HCT116 (cell line): Measurements from ENCODE around the gene NUP50. TPM values are rescaled to one million over a fixed set of nuclear protein-coding genes. Genes with fewer than 3 reads are reported as not detected.

Source experiments
- ATAC-seq: fragments of 200-7000 bp; cut with Tn5 transposase; 2 replicates; pipeline ENCODE4 v1.9.1; 2020; ENCODE audit warnings: mild to moderate bottlenecking, moderate library complexity
- BruUV-seq: library from RNA; stranded (reverse); fragments of 400-500 nt; replicated peaks from 2 replicates; lab custom pipeline; 2021; lab: Mats Ljungman, UMichigan
- CTCF ChIA-PET: fragments of 300-600 bp; sonication (Branson Sonifier 250); formaldehyde crosslinking; loops from one replicate; lab custom pipeline; 2021; ENCODE audit warnings: antibody characterized with exemption; lab: Charles Lee
- POLR2A ChIA-PET: fragments of 300-600, 350-600 bp; sonication (Branson Sonifier 250); formaldehyde crosslinking; loops from one replicate; lab custom pipeline; 2021; ENCODE audit warnings: antibody characterized with exemption; lab: Charles Lee
- RAD21 ChIA-PET, 2 experiments: fragments of 300-600 bp; sonication (Branson Sonifier 250); formaldehyde crosslinking; loops; one replicate each; lab custom pipeline; 2023; ENCODE audit warnings: low total read pairs in 2 of 2; ENCODE audit not compliant: uncharacterized antibody in 2 of 2, unreplicated experiment in 2 of 2, low non-redundant PET in 1 of 2; lab: Charles Lee
- DNase-seq: peaks from one replicate; pipeline ENCODE4 v3.0.0-alpha.2; 2010; ENCODE audit warnings: low read depth, low spot score
- H2AFZ ChIP-seq: fragments of 200-600 bp; shearing (Covaris generic), sonication (generic); 2 replicates; pipeline ENCODE4 v1.6.1; 2017; ENCODE audit warnings: low read depth, mixed run types, mixed read lengths, antibody characterized with exemption, low read length; ENCODE audit not compliant: poor library complexity, severe bottlenecking
- H3K27ac ChIP-seq: 2 replicates; pipeline ENCODE4 v1.5.1; 2012; ENCODE audit warnings: low read depth, low read length
- H3K27me3 ChIP-seq: fragments of 200-600 bp; sonication (generic); 2 replicates; pipeline ENCODE4 v1.6.1; 2016; ENCODE audit warnings: mixed run types, low read length, mixed read lengths; ENCODE audit not compliant: insufficient read depth
- H3K36me3 ChIP-seq, 2 experiments: fragments of 200-500 bp in 1 of 2; fragments of 200-600 bp in 1 of 2; sonication (Bioruptor generic) in 1 of 2; sonication (generic) in 1 of 2; 2 replicates each; pipeline versions ENCODE4 v1.5.1 to v1.6.1; 2014 to 2016; ENCODE audit warnings: low read length in 2 of 2, inconsistent platforms in 1 of 2, mixed read lengths in 1 of 2, mixed run types in 1 of 2; ENCODE audit not compliant: insufficient read depth in 2 of 2, control insufficient read depth in 1 of 2
- H3K4me1 ChIP-seq, 2 experiments: fragments of 200-600 bp in 1 of 2; sonication (generic) in 1 of 2; 2 replicates each; pipeline versions ENCODE4 v1.5.1 to v1.6.1; 2012 to 2017; ENCODE audit warnings: low read length in 2 of 2, inconsistent platforms in 1 of 2, mild to moderate bottlenecking in 1 of 2, mixed read lengths in 1 of 2, mixed run types in 1 of 2, moderate library complexity in 1 of 2; ENCODE audit not compliant: insufficient read depth in 2 of 2, control insufficient read depth in 1 of 2
- H3K4me2 ChIP-seq: fragments of 200-600 bp; sonication (generic); 2 replicates; pipeline ENCODE4 v1.6.1; 2017; ENCODE audit warnings: mixed run types, low read length, mixed read lengths
- H3K4me3 ChIP-seq, 2 experiments: fragments of 200-600 bp in 1 of 2; sonication (generic) in 1 of 2; replicated peaks in 1 of 2; 2 replicates each; pipeline ENCODE4 v1.5.1; 2011 to 2016; ENCODE audit warnings: low read length in 2 of 2, control low read depth in 1 of 2, low read depth in 1 of 2, mild to moderate bottlenecking in 1 of 2, mixed read lengths in 1 of 2, mixed run types in 1 of 2
- H3K79me2 ChIP-seq: fragments of 200-600 bp; sonication (generic); 2 replicates; pipeline ENCODE4 v1.6.1; 2017; ENCODE audit warnings: mild to moderate bottlenecking, mixed run types, low read length, moderate library complexity, mixed read lengths; ENCODE audit not compliant: insufficient read depth
- H3K9ac ChIP-seq: fragments of 200-600 bp; sonication (generic); 2 replicates; pipeline ENCODE4 v1.6.1; 2016; ENCODE audit warnings: low read length, mixed read lengths
- H3K9me2 ChIP-seq: fragments of 200-600 bp; sonication (generic), shearing (Covaris generic); 2 replicates; pipeline ENCODE4 v1.6.1; 2017; ENCODE audit warnings: mixed run types, mild to moderate bottlenecking, moderate library complexity; ENCODE audit not compliant: insufficient read depth
- H3K9me3 ChIP-seq, 2 experiments: fragments of 200-500 bp in 1 of 2; fragments of 200-600 bp in 1 of 2; sonication (Bioruptor generic) in 1 of 2; sonication (generic) in 1 of 2; 2 replicates each; pipeline ENCODE4 v1.6.1; 2014 to 2017; ENCODE audit warnings: low read length in 2 of 2, mixed read lengths in 2 of 2, inconsistent platforms in 1 of 2, low read depth in 1 of 2, mild to moderate bottlenecking in 1 of 2, mixed run types in 1 of 2, moderate library complexity in 1 of 2; ENCODE audit not compliant: control insufficient read depth in 1 of 2, insufficient read depth in 1 of 2
- H4K20me1 ChIP-seq: fragments of 200-600 bp; sonication (generic), shearing (Covaris generic); 2 replicates; pipeline ENCODE4 v1.6.1; 2017; ENCODE audit warnings: mixed run types, mild to moderate bottlenecking, moderate library complexity; ENCODE audit not compliant: insufficient read depth
- ATF3 ChIP-seq: IDR thresholded peaks from 2 replicates; pipeline ENCODE4 v1.6.1; 2012
- CBX3 ChIP-seq: IDR thresholded peaks from 2 replicates; pipeline ENCODE4 v1.6.1; 2012; ENCODE audit warnings: low read depth
- CEBPB ChIP-seq: IDR thresholded peaks from 2 replicates; pipeline ENCODE4 v1.6.1; 2012; ENCODE audit warnings: low read depth
- EZH2 ChIP-seq: fragments of 200-600 bp; sonication (generic); IDR thresholded peaks from 2 replicates; pipeline ENCODE4 v1.6.1; 2017; ENCODE audit warnings: antibody characterized with exemption, mixed run types
- EZH2phosphoT487 ChIP-seq: fragments of 200-600 bp; IDR thresholded peaks from 2 replicates; pipeline ENCODE4 v1.6.1; 2018; ENCODE audit warnings: antibody characterized with exemption, borderline replicate concordance
- JUND ChIP-seq: IDR thresholded peaks from 2 replicates; pipeline ENCODE4 v1.6.1; 2012
- POLR2A ChIP-seq: IDR thresholded peaks from 2 replicates; pipeline ENCODE4 v1.7.0; 2011; ENCODE audit warnings: borderline replicate concordance; ENCODE audit not compliant: insufficient read depth, insufficient read length; ENCODE audit errors: extremely low read depth
- SRF ChIP-seq: IDR thresholded peaks from 2 replicates; pipeline ENCODE4 v1.6.1; 2012; ENCODE audit warnings: low read depth
- TCF7L2 ChIP-seq: IDR thresholded peaks from 2 replicates; pipeline ENCODE4 v1.7.0; 2011; ENCODE audit warnings: borderline replicate concordance, inconsistent platforms; ENCODE audit not compliant: insufficient read depth, insufficient read length; ENCODE audit errors: extremely low read depth
- YY1 ChIP-seq: IDR thresholded peaks from 2 replicates; pipeline ENCODE4 v1.6.1; 2011; ENCODE audit warnings: low read length, low read depth, moderate library complexity, mild to moderate bottlenecking; ENCODE audit not compliant: insufficient replicate concordance; ENCODE audit errors: extremely low read depth
- ZBTB33 ChIP-seq: IDR thresholded peaks from 2 replicates; pipeline ENCODE4 v1.6.1; 2011; ENCODE audit warnings: mild to moderate bottlenecking, low read length, moderate library complexity; ENCODE audit not compliant: insufficient replicate concordance; ENCODE audit errors: extremely low read depth
- ZFX ChIP-seq: fragments of 450-650 bp; IDR thresholded peaks from 2 replicates; pipeline ENCODE4 v1.6.1; 2017
- intact Hi-C: fragments of 100-400 bp; cut with micrococcal nuclease; formaldehyde crosslinking; loops from 2 replicates; pipeline ENCODE4 v1.10.0; 2022
- total RNA-seq: library from RNA; stranded (reverse); gene quantifications from one replicate; pipeline ENCODE4 v1.2.1, GENCODE V29; 2021; ENCODE audit not compliant: unreplicated experiment
- TF ChIP-seq, protein P1 (sequence below), 3 experiments: fragments of 200-600 bp in 1 of 3; sonication (generic) in 1 of 3; IDR thresholded peaks in 2 of 3; conservative IDR thresholded peaks in 1 of 3; 2 replicates each; pipeline ENCODE4 v1.5.1; 2012 to 2017; ENCODE audit warnings: low read depth in 2 of 3, low read length in 2 of 3, antibody characterized with exemption in 1 of 3, borderline replicate concordance in 1 of 3, control low read depth in 1 of 3, mild to moderate bottlenecking in 1 of 3, mixed read lengths in 1 of 3, mixed run types in 1 of 3, moderate library complexity in 1 of 3; ENCODE audit not compliant: insufficient read depth in 1 of 3
- TF ChIP-seq, protein P2 (sequence below): IDR thresholded peaks from 2 replicates; pipeline ENCODE4 v1.6.1; 2012; ENCODE audit warnings: low read depth

The NUP50 gene
- total RNA-seq, 1 experiment from 2014 or later = 102 TPM

DNA sequence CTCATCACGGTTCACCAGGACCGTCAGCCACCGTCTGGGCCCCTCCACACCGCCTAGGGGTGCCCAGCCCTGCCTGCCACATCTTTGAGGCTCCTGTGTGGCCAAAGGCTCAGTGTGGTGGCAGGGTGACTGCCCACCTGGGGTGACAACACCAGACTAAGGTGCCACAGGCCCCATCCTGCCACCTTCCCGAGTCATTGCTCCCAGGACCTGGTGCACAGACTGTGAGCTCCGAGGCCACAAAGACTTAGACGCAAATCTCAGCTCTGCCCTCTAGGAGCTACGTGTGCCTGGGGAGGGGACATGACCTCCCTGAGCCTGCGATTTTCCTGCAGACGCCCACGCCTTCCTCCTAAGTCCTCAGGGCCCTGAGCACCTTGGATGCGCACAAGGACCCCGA lies 40.5 kb downstream of the NUP50 start (continued):
- TF ChIP-seq ZFX (no peak), JUND (no peak), EZH2phosphoT487 (no peak)
- TF ChIP-seq, protein P1, sequence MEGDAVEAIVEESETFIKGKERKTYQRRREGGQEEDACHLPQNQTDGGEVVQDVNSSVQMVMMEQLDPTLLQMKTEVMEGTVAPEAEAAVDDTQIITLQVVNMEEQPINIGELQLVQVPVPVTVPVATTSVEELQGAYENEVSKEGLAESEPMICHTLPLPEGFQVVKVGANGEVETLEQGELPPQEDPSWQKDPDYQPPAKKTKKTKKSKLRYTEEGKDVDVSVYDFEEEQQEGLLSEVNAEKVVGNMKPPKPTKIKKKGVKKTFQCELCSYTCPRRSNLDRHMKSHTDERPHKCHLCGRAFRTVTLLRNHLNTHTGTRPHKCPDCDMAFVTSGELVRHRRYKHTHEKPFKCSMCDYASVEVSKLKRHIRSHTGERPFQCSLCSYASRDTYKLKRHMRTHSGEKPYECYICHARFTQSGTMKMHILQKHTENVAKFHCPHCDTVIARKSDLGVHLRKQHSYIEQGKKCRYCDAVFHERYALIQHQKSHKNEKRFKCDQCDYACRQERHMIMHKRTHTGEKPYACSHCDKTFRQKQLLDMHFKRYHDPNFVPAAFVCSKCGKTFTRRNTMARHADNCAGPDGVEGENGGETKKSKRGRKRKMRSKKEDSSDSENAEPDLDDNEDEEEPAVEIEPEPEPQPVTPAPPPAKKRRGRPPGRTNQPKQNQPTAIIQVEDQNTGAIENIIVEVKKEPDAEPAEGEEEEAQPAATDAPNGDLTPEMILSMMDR (IDR thresholded peaks at IDR 0.05 in 2 of 3, conservative IDR thresholded peaks at IDR 0.05 in 1 of 3; ENCODE audit: borderline replicate concordance in 1 of 3, insufficient read depth in 1 of 3, low read depth in 2 of 3, low read length in 2 of 3) = no peak

- no peaks in the 10 kb centered on the region for H3K27me3 ChIP-seq
- ATAC-seq (no peak), DNase-seq (no peak)
- H3K79me2 ChIP-seq = no peaks in the 10 kb centered on the region
- no TSS peak for BruUV-seq
- H3K9me3 ChIP-seq = no peaks in the 10 kb centered on the region
- H3K9me2 ChIP-seq = no peaks in the 10 kb centered on the region
- intact Hi-C loops = no loop called here
- H3K36me3 ChIP-seq = peaks cover 0 to 3% of the 10 kb centered on the region in 2 experiments; a peak in 2 of 4 replicates
- H3K4me3 ChIP-seq = no peak overlapping the region
- ChIA-PET RAD21 (no interaction called here), POLR2A (no interaction called here), CTCF (no interaction called here)
- no peaks in the 10 kb centered on the region for H4K20me1 ChIP-seq
- H3K4me2 ChIP-seq = no peak overlapping the region
- no peak overlapping the region for H2AFZ ChIP-seq
- no peak overlapping the region for H3K9ac ChIP-seq
- no peaks in the 10 kb centered on the region for H3K4me1 ChIP-seq
- H3K27ac ChIP-seq = no peak overlapping the region
- TF ChIP-seq CEBPB (no peak), ZBTB33 (no peak), ZFX (no peak), CBX3 (no peak), ATF3 (no peak), TCF7L2 (no peak), YY1 (no peak), POLR2A (no peak), EZH2 (no peak), SRF (no peak)
- TF ChIP-seq, protein P1 (IDR thresholded peaks at IDR 0.05 in 2 of 3, conservative IDR thresholded peaks at IDR 0.05 in 1 of 3; ENCODE audit: borderline replicate concordance in 1 of 3, insufficient read depth in 1 of 3, low read depth in 2 of 3, low read length in 2 of 3) = no peak
- TF ChIP-seq, protein P2, sequence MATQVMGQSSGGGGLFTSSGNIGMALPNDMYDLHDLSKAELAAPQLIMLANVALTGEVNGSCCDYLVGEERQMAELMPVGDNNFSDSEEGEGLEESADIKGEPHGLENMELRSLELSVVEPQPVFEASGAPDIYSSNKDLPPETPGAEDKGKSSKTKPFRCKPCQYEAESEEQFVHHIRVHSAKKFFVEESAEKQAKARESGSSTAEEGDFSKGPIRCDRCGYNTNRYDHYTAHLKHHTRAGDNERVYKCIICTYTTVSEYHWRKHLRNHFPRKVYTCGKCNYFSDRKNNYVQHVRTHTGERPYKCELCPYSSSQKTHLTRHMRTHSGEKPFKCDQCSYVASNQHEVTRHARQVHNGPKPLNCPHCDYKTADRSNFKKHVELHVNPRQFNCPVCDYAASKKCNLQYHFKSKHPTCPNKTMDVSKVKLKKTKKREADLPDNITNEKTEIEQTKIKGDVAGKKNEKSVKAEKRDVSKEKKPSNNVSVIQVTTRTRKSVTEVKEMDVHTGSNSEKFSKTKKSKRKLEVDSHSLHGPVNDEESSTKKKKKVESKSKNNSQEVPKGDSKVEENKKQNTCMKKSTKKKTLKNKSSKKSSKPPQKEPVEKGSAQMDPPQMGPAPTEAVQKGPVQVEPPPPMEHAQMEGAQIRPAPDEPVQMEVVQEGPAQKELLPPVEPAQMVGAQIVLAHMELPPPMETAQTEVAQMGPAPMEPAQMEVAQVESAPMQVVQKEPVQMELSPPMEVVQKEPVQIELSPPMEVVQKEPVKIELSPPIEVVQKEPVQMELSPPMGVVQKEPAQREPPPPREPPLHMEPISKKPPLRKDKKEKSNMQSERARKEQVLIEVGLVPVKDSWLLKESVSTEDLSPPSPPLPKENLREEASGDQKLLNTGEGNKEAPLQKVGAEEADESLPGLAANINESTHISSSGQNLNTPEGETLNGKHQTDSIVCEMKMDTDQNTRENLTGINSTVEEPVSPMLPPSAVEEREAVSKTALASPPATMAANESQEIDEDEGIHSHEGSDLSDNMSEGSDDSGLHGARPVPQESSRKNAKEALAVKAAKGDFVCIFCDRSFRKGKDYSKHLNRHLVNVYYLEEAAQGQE = no peak
Observed at GRCh38 chr22:45204819-45205218, 41.1 kb downstream of the NUP50 start.
